ENCODE data around the gene HOXB13.

Gene HOXB13

GRCh38 chr17:48756830-48757251, 28.3 kb upstream of the HOXB13 start:
- DNase-seq = no peak
- H3K9me2 ChIP-seq (replicated peaks; ENCODE audit: insufficient read depth, low read length) = no peaks in the 10 kb centered on the region

GRCh38 chr17:48755356-48755755, 26.8 kb upstream of the HOXB13 start:
- Histone ChIP-seq H3K27ac (ENCODE audit: low read length) (no peak overlapping the region), H3K36me3 (replicated peaks; ENCODE audit: insufficient read depth, low read length) (no peaks in the 10 kb centered on the region), H3F3A (ENCODE audit: insufficient read depth, low read length) (no peaks in the 10 kb centered on the region), H2AFZ (ENCODE audit: low read length) (no peak overlapping the region), H3K4me2 (ENCODE audit: low read depth, low read length) (no peak overlapping the region), H3K4me1 (ENCODE audit: low read length) (no peaks in the 10 kb centered on the region), H4K20me1 (ENCODE audit: insufficient read depth, low read length) (no peaks in the 10 kb centered on the region), H3K9me2 (replicated peaks; ENCODE audit: insufficient read depth, low read length) (no peaks in the 10 kb centered on the region), H3K27me3 (replicated peaks; ENCODE audit: insufficient read depth, low read length) (peaks cover 79% of the 10 kb centered on the region), H3K9ac (ENCODE audit: low read length) (no peak overlapping the region), H3K79me2 (ENCODE audit: low read length) (no peaks in the 10 kb centered on the region), H3K4me3 (ENCODE audit: low read length) (no peak overlapping the region), H3K9me3 (replicated peaks; ENCODE audit: insufficient read depth, low read length) (no peaks in the 10 kb centered on the region)
- no peak for DNase-seq
- TF ChIP-seq EZH2phosphoT487 (IDR thresholded peaks at IDR 0.05; ENCODE audit: low read length) = no peak
- no peak for TF ChIP-seq EZH2 (optimal IDR thresholded peaks at IDR 0.05; ENCODE audit: low read depth, low read length)

More at GRCh38 chr17:48756830-48757251, 28.3 kb upstream of the HOXB13 start:
- H3K4me2 ChIP-seq (ENCODE audit: low read depth, low read length) = no peak overlapping the region
- TF ChIP-seq CTCF (IDR thresholded peaks at IDR 0.05; ENCODE audit: low read length) = no peak
- no peak for TF ChIP-seq EZH2phosphoT487 (IDR thresholded peaks at IDR 0.05; ENCODE audit: low read length)
- no peak for TF ChIP-seq EZH2 (optimal IDR thresholded peaks at IDR 0.05; ENCODE audit: low read depth, low read length)
- no peaks in the 10 kb centered on the region for H3K36me3 ChIP-seq (replicated peaks; ENCODE audit: insufficient read depth, low read length)
- no peak overlapping the region for H3K4me3 ChIP-seq (ENCODE audit: low read length)
- no peak overlapping the region for H2AFZ ChIP-seq (ENCODE audit: low read length)
- no peaks in the 10 kb centered on the region for H3K4me1 ChIP-seq (ENCODE audit: low read length)
- no peaks in the 10 kb centered on the region for H3K9me3 ChIP-seq (replicated peaks; ENCODE audit: insufficient read depth, low read length)
- H3K9ac ChIP-seq (ENCODE audit: low read length) = no peak overlapping the region
- no peaks in the 10 kb centered on the region for H3K79me2 ChIP-seq (ENCODE audit: low read length)
- no peaks in the 10 kb centered on the region for H3F3A ChIP-seq (ENCODE audit: insufficient read depth, low read length)
- H4K20me1 ChIP-seq (ENCODE audit: insufficient read depth, low read length) = no peaks in the 10 kb centered on the region
- peaks cover 76% of the 10 kb centered on the region for H3K27me3 ChIP-seq (replicated peaks; ENCODE audit: insufficient read depth, low read length)
- no peak overlapping the region for H3K27ac ChIP-seq (ENCODE audit: low read length)

- no peak for DNase-seq
- H3K4me2 ChIP-seq (ENCODE audit: low read depth, low read length) = no peak overlapping the region
- no peak overlapping the region for H3K27ac ChIP-seq (ENCODE audit: low read length)
- H3F3A ChIP-seq (ENCODE audit: insufficient read depth, low read length) = no peaks in the 10 kb centered on the region
- TF ChIP-seq EZH2phosphoT487 (IDR thresholded peaks at IDR 0.05; ENCODE audit: low read length) (no peak), CTCF (IDR thresholded peaks at IDR 0.05; ENCODE audit: low read length) (no peak), EZH2 (optimal IDR thresholded peaks at IDR 0.05; ENCODE audit: low read depth, low read length) (no peak)
- no peak overlapping the region for H2AFZ ChIP-seq (ENCODE audit: low read length)
- H3K9me3 ChIP-seq (replicated peaks; ENCODE audit: insufficient read depth, low read length) = no peaks in the 10 kb centered on the region
- no peaks in the 10 kb centered on the region for H3K4me1 ChIP-seq (ENCODE audit: low read length)
- H3K4me3 ChIP-seq (ENCODE audit: low read length) = no peak overlapping the region
- no peaks in the 10 kb centered on the region for H3K9me2 ChIP-seq (replicated peaks; ENCODE audit: insufficient read depth, low read length)
- H3K9ac ChIP-seq (ENCODE audit: low read length) = no peak overlapping the region
- no peaks in the 10 kb centered on the region for H3K36me3 ChIP-seq (replicated peaks; ENCODE audit: insufficient read depth, low read length)
- no peaks in the 10 kb centered on the region for H4K20me1 ChIP-seq (ENCODE audit: insufficient read depth, low read length)
- H3K79me2 ChIP-seq (ENCODE audit: low read length) = no peaks in the 10 kb centered on the region
- H3K27me3 ChIP-seq (replicated peaks; ENCODE audit: insufficient read depth, low read length) = peaks cover 84% of the 10 kb centered on the region
These were observed 26.1 kb upstream of the HOXB13 start for GRCh38 chr17:48754500-48755261.

Measured in MM.1S (cell line).